ENCODE measurements around the gene ZNF770.

The ZNF770 gene

DNA sequence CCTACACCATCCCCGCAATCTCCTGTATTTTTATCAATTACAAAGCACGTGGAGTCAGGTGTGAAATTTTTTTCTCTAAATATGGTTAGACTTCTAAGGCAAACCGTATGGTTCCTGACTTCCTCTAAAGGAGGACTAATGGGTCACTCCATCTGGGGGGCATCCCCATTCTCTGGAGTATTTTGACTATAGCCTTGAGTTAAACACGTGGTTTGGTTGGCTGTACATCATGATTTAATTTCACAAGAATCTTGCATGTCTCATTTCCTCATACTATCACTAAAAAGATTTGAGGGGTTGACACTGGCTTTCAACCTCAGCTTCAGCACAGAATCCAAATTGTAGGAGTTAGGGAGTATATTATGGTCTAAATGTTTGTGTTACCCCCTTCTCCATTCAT lies 25.3 kb upstream of the ZNF770 start:
- TF ChIP-seq, protein P1, sequence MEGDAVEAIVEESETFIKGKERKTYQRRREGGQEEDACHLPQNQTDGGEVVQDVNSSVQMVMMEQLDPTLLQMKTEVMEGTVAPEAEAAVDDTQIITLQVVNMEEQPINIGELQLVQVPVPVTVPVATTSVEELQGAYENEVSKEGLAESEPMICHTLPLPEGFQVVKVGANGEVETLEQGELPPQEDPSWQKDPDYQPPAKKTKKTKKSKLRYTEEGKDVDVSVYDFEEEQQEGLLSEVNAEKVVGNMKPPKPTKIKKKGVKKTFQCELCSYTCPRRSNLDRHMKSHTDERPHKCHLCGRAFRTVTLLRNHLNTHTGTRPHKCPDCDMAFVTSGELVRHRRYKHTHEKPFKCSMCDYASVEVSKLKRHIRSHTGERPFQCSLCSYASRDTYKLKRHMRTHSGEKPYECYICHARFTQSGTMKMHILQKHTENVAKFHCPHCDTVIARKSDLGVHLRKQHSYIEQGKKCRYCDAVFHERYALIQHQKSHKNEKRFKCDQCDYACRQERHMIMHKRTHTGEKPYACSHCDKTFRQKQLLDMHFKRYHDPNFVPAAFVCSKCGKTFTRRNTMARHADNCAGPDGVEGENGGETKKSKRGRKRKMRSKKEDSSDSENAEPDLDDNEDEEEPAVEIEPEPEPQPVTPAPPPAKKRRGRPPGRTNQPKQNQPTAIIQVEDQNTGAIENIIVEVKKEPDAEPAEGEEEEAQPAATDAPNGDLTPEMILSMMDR (IDR thresholded peaks at IDR 0.05; ENCODE audit: low read depth, low read length) = no peak
- no peak for DNase-seq (ENCODE audit: extremely low read depth, low read depth)

DNA sequence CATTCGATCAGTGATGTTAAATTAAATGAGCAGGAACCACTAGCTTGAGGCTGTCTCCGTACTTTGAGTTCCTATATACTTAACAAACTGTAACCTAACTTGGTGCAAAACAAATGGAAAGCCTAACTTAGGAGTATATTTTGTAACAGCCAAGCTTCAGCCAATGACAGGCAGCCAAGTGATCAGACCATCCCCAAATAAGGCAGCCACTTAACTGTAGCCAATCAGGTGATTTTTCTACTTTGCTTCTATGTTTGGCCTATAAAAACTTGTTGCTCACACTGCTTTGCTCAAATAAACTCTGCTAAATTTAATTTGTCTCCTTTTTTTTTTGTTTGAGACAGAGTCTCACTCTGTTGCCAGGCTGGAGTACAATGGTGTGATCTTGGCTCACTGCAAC lies 19.3 kb upstream of the ZNF770 start:
- TF ChIP-seq, protein P1 (IDR thresholded peaks at IDR 0.05; ENCODE audit: low read depth, low read length) = no peak
- no peak for DNase-seq (ENCODE audit: extremely low read depth, low read depth)

DNA sequence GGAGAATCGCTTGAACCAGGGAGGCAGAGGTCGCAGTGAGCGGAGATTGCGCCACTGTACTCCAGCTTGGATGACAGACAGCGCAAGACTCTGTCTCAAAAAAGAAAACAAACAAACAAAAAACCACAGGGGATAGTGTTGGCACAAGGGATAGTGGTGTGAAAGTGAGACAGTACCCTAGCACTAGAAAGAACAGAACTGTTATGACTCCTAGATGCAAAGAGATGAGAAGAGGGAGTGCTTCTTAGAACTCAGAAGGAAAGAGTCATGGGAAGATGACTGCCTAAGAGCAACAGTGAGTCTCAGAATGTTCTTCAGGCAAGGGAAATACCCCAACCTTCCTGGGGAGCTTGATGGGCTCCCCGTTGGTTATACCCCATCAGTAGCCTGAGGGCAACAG lies 17.8 kb upstream of the ZNF770 start:
- DNase-seq (ENCODE audit: extremely low read depth, low read depth) = no peak
- TF ChIP-seq, protein P1 (IDR thresholded peaks at IDR 0.05; ENCODE audit: low read depth, low read length) = no peak

DNA sequence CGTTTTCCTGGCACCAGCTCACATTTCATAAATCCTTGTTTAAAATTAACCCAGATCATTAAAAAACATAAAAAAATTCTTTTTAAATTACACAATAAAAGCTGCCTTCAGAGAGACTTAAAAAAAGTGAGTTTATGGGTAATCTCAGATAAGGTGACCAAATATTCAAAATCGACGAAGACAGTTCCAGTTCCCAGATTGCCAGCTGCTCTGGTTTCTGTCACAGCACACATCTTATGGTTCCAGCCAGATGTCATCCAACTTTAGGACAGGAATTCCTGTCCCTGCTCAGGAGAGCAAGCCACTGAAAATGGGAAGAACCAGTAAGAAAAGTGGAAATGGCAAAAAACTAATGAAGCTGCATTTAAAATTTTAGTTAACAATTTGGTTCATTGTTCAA lies 15.8 kb upstream of the ZNF770 start:
- DNase-seq (ENCODE audit: extremely low read depth, low read depth) = no peak
- TF ChIP-seq, protein P1 (IDR thresholded peaks at IDR 0.05; ENCODE audit: low read depth, low read length) = no peak

DNA sequence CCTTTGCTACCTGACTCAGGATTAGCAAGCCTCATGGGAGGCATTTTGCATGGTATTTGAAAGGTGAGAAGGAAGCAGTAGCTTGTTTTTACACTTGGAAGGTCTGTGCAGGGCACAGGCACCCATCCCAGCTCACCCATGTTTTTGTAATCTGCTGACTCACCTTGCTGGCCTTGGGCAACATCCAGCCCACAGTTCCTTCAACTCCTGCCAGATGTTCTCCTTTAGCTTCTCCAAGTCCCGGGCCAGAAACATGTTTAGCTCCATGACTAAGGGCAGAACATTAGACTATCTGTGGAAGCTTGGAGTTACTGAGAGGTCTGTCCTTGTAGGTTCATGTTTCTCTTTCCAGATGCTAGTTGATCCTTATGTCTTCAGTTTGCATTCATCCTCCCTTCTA lies 12.4 kb upstream of the ZNF770 start:
- TF ChIP-seq, protein P1 (IDR thresholded peaks at IDR 0.05; ENCODE audit: low read depth, low read length) = no peak
- peak; percentile 56 for DNase-seq (ENCODE audit: extremely low read depth, low read depth)

DNA sequence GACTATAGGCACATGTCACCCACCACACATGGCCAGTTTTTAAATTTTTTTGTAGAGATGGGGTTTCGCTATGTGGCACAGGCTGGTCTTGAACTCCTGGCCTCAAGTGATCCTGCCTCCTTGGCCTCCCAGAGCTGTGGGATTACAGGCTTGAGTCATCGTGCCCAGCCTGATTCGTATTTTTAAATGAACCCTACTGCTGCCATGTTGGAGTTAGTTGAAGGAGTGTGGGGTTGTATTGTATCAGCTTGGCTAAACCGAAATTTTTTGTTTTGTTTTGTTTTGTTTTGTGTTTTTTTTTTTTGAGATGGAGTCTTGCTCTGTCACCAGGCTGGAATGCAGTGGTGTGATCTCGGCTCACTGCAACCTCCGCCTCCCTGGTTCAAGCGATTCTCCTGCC lies 11.8 kb upstream of the ZNF770 start:
- no peak for DNase-seq (ENCODE audit: extremely low read depth, low read depth)
- TF ChIP-seq, protein P1 (IDR thresholded peaks at IDR 0.05; ENCODE audit: low read depth, low read length) = no peak

DNA sequence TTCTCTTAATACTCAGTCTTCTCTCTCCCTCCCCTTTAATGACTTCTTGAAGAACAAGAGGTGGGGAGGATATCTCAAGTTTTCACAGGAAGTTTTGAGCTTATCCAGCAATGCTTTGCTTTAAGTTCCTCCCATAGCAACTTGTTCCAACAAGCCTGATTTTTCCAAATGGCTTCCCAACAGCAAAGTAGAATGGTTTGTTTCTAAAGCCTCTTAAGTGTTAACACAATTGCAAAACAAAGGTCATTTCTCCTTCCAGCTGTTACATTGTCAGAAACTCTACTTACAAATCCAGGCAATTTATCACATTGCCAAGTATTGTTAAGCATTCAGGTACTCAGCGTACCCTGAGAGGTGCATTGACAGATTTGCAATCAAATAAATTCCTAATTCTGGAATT lies 6.8 kb upstream of the ZNF770 start:
- DNase-seq (ENCODE audit: extremely low read depth, low read depth) = no peak
- TF ChIP-seq, protein P1 (IDR thresholded peaks at IDR 0.05; ENCODE audit: low read depth, low read length) = no peak
